ENCODE measurements around the gene HIGD2B. TPM values are rescaled to one million over a fixed set of nuclear protein-coding genes. Genes with fewer than 3 reads are reported as not detected.

Gene HIGD2B
- total and polyA plus RNA-seq, 2 of the 13 experiments (the other 11 are each of a cell fraction or from before 2014, with no cell fraction given), result not detected

- TF ChIP-seq RNF219 (CRISPR knock-in tag; IDR thresholded peaks at IDR 0.05) (no peak), RFX1 (IDR thresholded peaks at IDR 0.05) (no peak), ARID4A (CRISPR knock-in tag; IDR thresholded peaks at IDR 0.05; ENCODE audit: borderline replicate concordance) (no peak), ZNF512B (CRISPR knock-in tag; IDR thresholded peaks at IDR 0.05; ENCODE audit: borderline replicate concordance) (no peak), ZNF75D (CRISPR knock-in tag; IDR thresholded peaks at IDR 0.05; ENCODE audit: borderline replicate concordance) (no peak), JARID2 (CRISPR knock-in tag; IDR thresholded peaks at IDR 0.05; ENCODE audit: insufficient replicate concordance) (no peak)
Measured at GRCh38 chr15:72732516-72732915, 46.5 kb upstream of the HIGD2B start (continued).
